Myocyte (in vitro differentiated cells): ENCODE data around the gene SPIN1. TPM values are rescaled to one million over a fixed set of nuclear protein-coding genes. Genes with fewer than 3 reads are reported as not detected.
"Not testable (repeated sequence)": the region's sequence is repeated elsewhere in the genome, so short reads cannot be mapped to it uniquely, and the experiment has no call there.

ENCODE experiments used
- DNase-seq: peaks from one replicate; pipeline ENCODE4 v3.0.0-alpha.2; 2012; ENCODE audit warnings: low read depth
- polyA plus RNA-seq: library from polyadenylated mRNA; unstranded; fragments of >200 nt; gene quantifications from one replicate; pipeline ENCODE4 v1.2.1, GENCODE V29; 2012; ENCODE audit warnings: missing spikeins
- total RNA-seq: library from RNA; depleted of rRNA; stranded (reverse); fragments of >200 nt; gene quantifications from 2 replicates; pipeline ENCODE4 v1.2.3, GENCODE V29; 2014

The SPIN1 gene
- total RNA-seq = 63.2 and 67.2 TPM in 2 replicates
- 46.4 TPM for polyA plus RNA-seq

- peak; percentile 77 for DNase-seq
Measured at GRCh38 chr9:88388203-88388885, at the start of gene SPIN1. Gene SPIN1 (plus strand): TSS chr9:88388444. CDS start chr9:88426540, 38,096 bp downstream.

- peak; percentile 7 for DNase-seq
Measured at GRCh38 chr9:88339317-88339716, 48.9 kb upstream of the SPIN1 start.

- peak; percentile 8 for DNase-seq
Measured at GRCh38 chr9:88342246-88342645, 46.0 kb upstream of the SPIN1 start.

GRCh38 chr9:88344013-88344412, 44.2 kb upstream of the SPIN1 start:
- no peak for DNase-seq

- DNase-seq = not testable (repeated sequence)
Measured at GRCh38 chr9:88350354-88350753, 37.9 kb upstream of the SPIN1 start.

- DNase-seq = no peak
Measured at GRCh38 chr9:88355166-88355565, 33.1 kb upstream of the SPIN1 start.

GRCh38 chr9:88357250-88357649, 31.0 kb upstream of the SPIN1 start:
- DNase-seq = not testable (repeated sequence)

GRCh38 chr9:88358723-88359122, 29.5 kb upstream of the SPIN1 start:
- no peak for DNase-seq

- DNase-seq = no peak
Measured at GRCh38 chr9:88359974-88360373, 28.3 kb upstream of the SPIN1 start.

- DNase-seq = no peak
Measured at GRCh38 chr9:88362681-88363080, 25.6 kb upstream of the SPIN1 start.

- no peak for DNase-seq
Measured at GRCh38 chr9:88363661-88364060, 24.6 kb upstream of the SPIN1 start.

GRCh38 chr9:88364706-88365105, 23.5 kb upstream of the SPIN1 start:
- no peak for DNase-seq

- DNase-seq = no peak
Measured at GRCh38 chr9:88370346-88370745, 17.9 kb upstream of the SPIN1 start.

- no peak for DNase-seq
Measured at GRCh38 chr9:88372103-88372654, 16.1 kb upstream of the SPIN1 start.

- no peak for DNase-seq
Measured at GRCh38 chr9:88373045-88373444, 15.2 kb upstream of the SPIN1 start.

GRCh38 chr9:88378317-88378716, 9.9 kb upstream of the SPIN1 start:
- no peak for DNase-seq

- no peak for DNase-seq
Measured at GRCh38 chr9:88379352-88379751, 8.9 kb upstream of the SPIN1 start.

- DNase-seq = no peak
Measured at GRCh38 chr9:88380118-88380517, 8.1 kb upstream of the SPIN1 start.

- DNase-seq = not testable (repeated sequence)
Measured at GRCh38 chr9:88381322-88381721, 6.9 kb upstream of the SPIN1 start.

GRCh38 chr9:88383176-88383575, 5.1 kb upstream of the SPIN1 start:
- no peak for DNase-seq

GRCh38 chr9:88386137-88386536, 2.1 kb upstream of the SPIN1 start:
- not testable (repeated sequence) for DNase-seq

- no peak for DNase-seq
Measured at GRCh38 chr9:88387036-88387551, 1.1 kb upstream of the SPIN1 start.
